Measurements from ENCODE around the gene MECR.

- TF ChIP-seq, protein P1, sequence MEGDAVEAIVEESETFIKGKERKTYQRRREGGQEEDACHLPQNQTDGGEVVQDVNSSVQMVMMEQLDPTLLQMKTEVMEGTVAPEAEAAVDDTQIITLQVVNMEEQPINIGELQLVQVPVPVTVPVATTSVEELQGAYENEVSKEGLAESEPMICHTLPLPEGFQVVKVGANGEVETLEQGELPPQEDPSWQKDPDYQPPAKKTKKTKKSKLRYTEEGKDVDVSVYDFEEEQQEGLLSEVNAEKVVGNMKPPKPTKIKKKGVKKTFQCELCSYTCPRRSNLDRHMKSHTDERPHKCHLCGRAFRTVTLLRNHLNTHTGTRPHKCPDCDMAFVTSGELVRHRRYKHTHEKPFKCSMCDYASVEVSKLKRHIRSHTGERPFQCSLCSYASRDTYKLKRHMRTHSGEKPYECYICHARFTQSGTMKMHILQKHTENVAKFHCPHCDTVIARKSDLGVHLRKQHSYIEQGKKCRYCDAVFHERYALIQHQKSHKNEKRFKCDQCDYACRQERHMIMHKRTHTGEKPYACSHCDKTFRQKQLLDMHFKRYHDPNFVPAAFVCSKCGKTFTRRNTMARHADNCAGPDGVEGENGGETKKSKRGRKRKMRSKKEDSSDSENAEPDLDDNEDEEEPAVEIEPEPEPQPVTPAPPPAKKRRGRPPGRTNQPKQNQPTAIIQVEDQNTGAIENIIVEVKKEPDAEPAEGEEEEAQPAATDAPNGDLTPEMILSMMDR (IDR thresholded peaks at IDR 0.05), result no peak
- no peak for TF ChIP-seq ZFX (IDR thresholded peaks at IDR 0.05; ENCODE audit: borderline replicate concordance)
Measured at GRCh38 chr1:29177022-29177705, 53.6 kb downstream of the MECR start.

Data from 22Rv1 (cell line).